ENCODE data around the gene LRIG3.

DNA sequence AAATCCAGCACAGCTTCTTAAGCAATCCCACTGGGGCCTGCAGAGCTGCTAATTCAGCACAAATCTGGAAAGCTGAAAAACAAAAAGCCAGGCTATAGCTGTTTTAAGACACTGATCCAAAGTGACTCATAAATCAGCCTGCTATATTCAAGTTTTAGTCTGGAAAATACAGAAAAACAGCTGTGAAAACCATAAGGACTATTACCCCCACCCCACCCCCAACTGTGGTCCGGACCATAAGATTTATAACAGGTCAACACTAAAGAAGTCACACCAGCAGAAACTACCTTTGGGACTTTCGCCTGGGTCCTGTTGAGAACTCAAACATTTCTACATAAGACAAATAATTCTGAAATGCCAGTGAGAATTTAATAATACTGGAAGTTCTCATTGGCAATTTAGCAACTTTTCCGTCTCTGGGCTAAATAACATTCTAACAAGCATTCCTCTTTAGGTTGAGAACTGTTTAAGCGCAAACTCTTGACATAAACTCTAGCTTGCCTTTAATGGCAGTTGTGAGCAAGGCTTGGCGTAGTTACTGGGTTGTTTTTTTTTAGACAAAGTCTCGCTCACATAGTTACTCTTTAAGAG, 3.3 kb downstream of the LRIG3 start:
- no peak for TF ChIP-seq POLR2A (IDR thresholded peaks at IDR 0.05)
- TF ChIP-seq CTCF (IDR thresholded peaks at IDR 0.05), result no peak

All from esophagus squamous epithelium (tissue), 4 donors.